Measurements from ENCODE around the gene RHOBTB3. TPM values are rescaled to one million over a fixed set of nuclear protein-coding genes. Genes with fewer than 3 reads are reported as not detected.

The RHOBTB3 gene
- polyA plus RNA-seq, 2 of the 4 experiments (the other 2 are of a cell fraction): 9.1 to 28.6 TPM

DNA sequence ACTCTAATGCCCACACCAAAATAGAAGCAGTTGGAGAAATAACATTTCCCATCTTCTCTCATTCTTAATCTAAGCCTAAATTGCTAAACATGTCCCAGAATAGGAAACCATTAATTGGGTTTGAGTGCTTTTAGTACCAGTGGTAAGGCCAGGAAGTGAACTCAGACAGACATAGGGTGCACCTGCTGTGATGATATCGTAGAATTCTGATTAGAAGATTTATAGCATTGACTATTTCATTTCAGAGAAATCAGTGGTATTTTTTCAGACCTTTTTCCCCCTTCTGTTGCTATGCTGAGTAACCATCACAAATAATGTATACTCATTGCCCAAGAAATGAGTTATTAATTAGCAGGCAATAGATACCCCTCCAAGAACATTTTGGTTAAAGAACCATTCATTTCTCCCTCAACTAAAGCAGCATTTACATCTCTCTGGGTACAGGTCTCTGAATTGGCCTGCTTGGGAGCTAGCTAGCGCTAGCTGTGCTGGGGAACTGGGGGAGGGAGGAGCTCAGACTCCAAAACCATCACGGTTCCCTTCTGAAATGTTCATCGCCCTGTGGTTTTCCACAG is 84.1 kb downstream of the RHOBTB3 start:
- H3K27ac ChIP-seq: no peak overlapping the region
- no peak for TF ChIP-seq EHF (CRISPR knock-in tag; IDR thresholded peaks at IDR 0.05)
- TF ChIP-seq NFE2L2 (conservative IDR thresholded peaks at IDR 0.05; ENCODE audit: low read length): no peak
- ChIA-PET CTCF (interaction anchor here (0.9 to 3.3 kb wide), 3 partner anchors 32 to 34 kb away, joined by 4 to 20 read pairs (median 5); no protein-coding TSS in a partner anchor), POLR2A (no interaction called here)
- no peak overlapping the region for H3K4me3 ChIP-seq
- WGBS (ENCODE audit: missing lambda C conversion rate): 93% methylated on average over 4 of the region's 4 CpGs
- ATAC-seq: no peak
- peaks cover 58% of the 10 kb centered on the region for H3K4me1 ChIP-seq
- no peak for FAIRE-seq
- H3K4me2 ChIP-seq: no peak overlapping the region
- no peak for DNase-seq (ENCODE audit: low read depth in 1 of 2, low spot score in 1 of 2)
- H3K9me3 ChIP-seq: no peaks in the 10 kb centered on the region

GRCh38 chr5:95816341-95816740 is 85.2 kb downstream of the RHOBTB3 start:
- DNase-seq (ENCODE audit: low read depth in 1 of 2, low spot score in 1 of 2): no peak
- Histone ChIP-seq H3K9me3 (no peaks in the 10 kb centered on the region), H3K4me3 (no peak overlapping the region), H3K4me1 (peaks cover 54% of the 10 kb centered on the region), H3K27ac (no peak overlapping the region), H3K4me2 (no peak overlapping the region)
- no peak for FAIRE-seq
- CTCF ChIA-PET: interaction anchor here (0.9 to 3.3 kb wide), 2 partner anchors 31 to 35 kb away, joined by 5 to 20 read pairs; no protein-coding TSS in a partner anchor
- POLR2A ChIA-PET: interaction anchor here (0.9 kb wide), 1 partner anchor 19 kb away, joined by 4 read pairs; no protein-coding TSS in a partner anchor
- TF ChIP-seq RAD21 (conservative IDR thresholded peaks at IDR 0.05 in 1 of 2, IDR thresholded peaks at IDR 0.05 in 1 of 2) (no peak), SREBF2 (IDR thresholded peaks at IDR 0.05) (no peak), PBX3 (IDR thresholded peaks at IDR 0.05) (no peak), PHF8 (IDR thresholded peaks at IDR 0.05; ENCODE audit: borderline replicate concordance, low read depth) (no peak), CEBPB (IDR thresholded peaks at IDR 0.05) (no peak), MAFK (IDR thresholded peaks at IDR 0.05; ENCODE audit: partially characterized antibody) (peak; percentile 72), HOXB5 (CRISPR knock-in tag; IDR thresholded peaks at IDR 0.05) (no peak)
- WGBS (ENCODE audit: missing lambda C conversion rate): 88% methylated on average over 8 of the region's 8 CpGs
- no peak for ATAC-seq

DNA sequence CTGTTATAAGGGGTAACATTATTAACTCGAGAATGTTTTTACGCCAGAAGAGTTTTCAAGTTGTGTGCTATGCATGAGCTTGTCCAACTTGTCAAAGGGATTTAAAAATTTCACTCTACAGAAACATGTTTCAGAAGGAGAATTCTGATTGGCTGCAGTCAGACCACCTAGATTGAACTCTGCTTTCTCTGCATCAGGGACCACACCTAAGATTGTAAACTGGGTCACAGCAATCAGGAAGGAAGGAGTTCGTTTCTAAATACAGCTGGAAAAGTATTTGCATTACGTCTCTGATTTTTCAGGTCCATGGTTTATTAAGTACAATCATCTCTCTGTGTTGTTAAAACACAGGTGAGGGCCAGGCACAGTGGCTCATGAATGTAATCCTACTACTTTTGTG is 85.6 kb downstream of the RHOBTB3 start:
- POLR2A ChIA-PET: interaction anchor here (0.9 kb wide), 1 partner anchor 19 kb away, joined by 4 read pairs; no protein-coding TSS in a partner anchor
- 66% methylated on average over 4 of the region's 4 CpGs for WGBS (ENCODE audit: missing lambda C conversion rate)
- no peak for DNase-seq (ENCODE audit: low read depth in 1 of 2, low spot score in 1 of 2)
- no peak overlapping the region for H3K27ac ChIP-seq
- CTCF ChIA-PET: interaction anchor here (3.3 to 9.3 kb wide), 2 partner anchors 31 to 35 kb away, joined by 20 to 59 read pairs; no protein-coding TSS in a partner anchor
- no peak overlapping the region for H3K4me2 ChIP-seq
- no peak for ATAC-seq
- H3K4me3 ChIP-seq: no peak overlapping the region
- TF ChIP-seq PBX3 (IDR thresholded peaks at IDR 0.05) (no peak), RCOR1 (IDR thresholded peaks at IDR 0.05; ENCODE audit: low read depth, low read length) (no peak), MAFK (IDR thresholded peaks at IDR 0.05; ENCODE audit: partially characterized antibody) (no peak), HEYL (CRISPR knock-in tag; IDR thresholded peaks at IDR 0.05) (no peak), RARB (CRISPR knock-in tag; IDR thresholded peaks at IDR 0.05) (no peak)
- H3K9me3 ChIP-seq: no peaks in the 10 kb centered on the region
- no peak for FAIRE-seq
- peaks cover 51% of the 10 kb centered on the region for H3K4me1 ChIP-seq

GRCh38 chr5:95817430-95817829 is 86.3 kb downstream of the RHOBTB3 start:
- ATAC-seq (no peak), FAIRE-seq (no peak), DNase-seq (ENCODE audit: low read depth in 1 of 2, low spot score in 1 of 2) (no peak)
- Histone ChIP-seq H3K4me2 (peak overlapping the region; percentile 95), H3K9me3 (no peaks in the 10 kb centered on the region), H3K27ac (no peak overlapping the region; a peak in 1 of 6 replicates), H3K4me3 (no peak overlapping the region), H3K4me1 (peaks cover 45% of the 10 kb centered on the region; the same call in 2 of the 3 replicates)
- WGBS (ENCODE audit: missing lambda C conversion rate): 81% methylated on average over 12 of the region's 12 CpGs
- POLR2A ChIA-PET: no interaction called here
- CTCF ChIA-PET: interaction anchor here (1.0 to 9.3 kb wide), 4 partner anchors 8 to 50 kb away, joined by 3 to 59 read pairs (median 13); no protein-coding TSS in a partner anchor
- TF ChIP-seq TFCP2L1 (CRISPR knock-in tag; IDR thresholded peaks at IDR 0.05) (no peak), ZSCAN20 (CRISPR knock-in tag; IDR thresholded peaks at IDR 0.05) (no peak), POLR2AphosphoS2 (conservative IDR thresholded peaks at IDR 0.05; ENCODE audit: low read length) (no peak), NPAS2 (CRISPR knock-in tag; IDR thresholded peaks at IDR 0.05; ENCODE audit: borderline replicate concordance) (no peak), HDAC2 (IDR thresholded peaks at IDR 0.05) (no peak), CHD4 (IDR thresholded peaks at IDR 0.05; ENCODE audit: borderline replicate concordance) (no peak), PHF8 (IDR thresholded peaks at IDR 0.05; ENCODE audit: borderline replicate concordance, low read depth) (no peak), POLR2A (IDR thresholded peaks at IDR 0.05; ENCODE audit: low read length) (no peak), HOXB13 (CRISPR knock-in tag; IDR thresholded peaks at IDR 0.05; ENCODE audit: low read depth) (no peak), CEBPB (IDR thresholded peaks at IDR 0.05) (no peak), GATA3 (IDR thresholded peaks at IDR 0.05; ENCODE audit: borderline replicate concordance) (no peak), MAFK (IDR thresholded peaks at IDR 0.05; ENCODE audit: partially characterized antibody) (no peak), NFE2L2 (conservative IDR thresholded peaks at IDR 0.05; ENCODE audit: low read length) (no peak), CBX8 (IDR thresholded peaks at IDR 0.05) (no peak), BCL3 (IDR thresholded peaks at IDR 0.05) (no peak)
- TF ChIP-seq, protein P1, sequence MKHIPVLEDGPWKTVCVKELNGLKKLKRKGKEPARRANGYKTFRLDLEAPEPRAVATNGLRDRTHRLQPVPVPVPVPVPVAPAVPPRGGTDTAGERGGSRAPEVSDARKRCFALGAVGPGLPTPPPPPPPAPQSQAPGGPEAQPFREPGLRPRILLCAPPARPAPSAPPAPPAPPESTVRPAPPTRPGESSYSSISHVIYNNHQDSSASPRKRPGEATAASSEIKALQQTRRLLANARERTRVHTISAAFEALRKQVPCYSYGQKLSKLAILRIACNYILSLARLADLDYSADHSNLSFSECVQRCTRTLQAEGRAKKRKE (CRISPR knock-in tag; IDR thresholded peaks at IDR 0.05; ENCODE audit: low read depth): no peak
- TF ChIP-seq, protein P2, sequence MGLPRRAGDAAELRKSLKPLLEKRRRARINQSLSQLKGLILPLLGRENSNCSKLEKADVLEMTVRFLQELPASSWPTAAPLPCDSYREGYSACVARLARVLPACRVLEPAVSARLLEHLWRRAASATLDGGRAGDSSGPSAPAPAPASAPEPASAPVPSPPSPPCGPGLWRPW (IDR thresholded peaks at IDR 0.05): no peak
- TF ChIP-seq, protein P3, sequence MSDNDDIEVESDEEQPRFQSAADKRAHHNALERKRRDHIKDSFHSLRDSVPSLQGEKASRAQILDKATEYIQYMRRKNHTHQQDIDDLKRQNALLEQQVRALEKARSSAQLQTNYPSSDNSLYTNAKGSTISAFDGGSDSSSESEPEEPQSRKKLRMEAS (IDR thresholded peaks at IDR 0.05): no peak

Data from A549 (cell line).